GM12891 (cell line): ENCODE measurements around the gene FSTL4.

Source experiments
- POLR2A ChIP-seq: IDR thresholded peaks from 2 replicates; pipeline ENCODE4 v1.6.1; 2011; ENCODE audit warnings: low read depth, low read length, control low read depth
- POLR2AphosphoS5 ChIP-seq: IDR thresholded peaks from 2 replicates; pipeline ENCODE4 v1.6.1; 2011; ENCODE audit warnings: low read depth, low read length, control low read depth
- POU2F2 ChIP-seq: IDR thresholded peaks from 2 replicates; pipeline ENCODE4 v1.6.1; 2011; ENCODE audit warnings: low read depth, mild to moderate bottlenecking, control low read depth, low read length, moderate library complexity
- SPI1 ChIP-seq: IDR thresholded peaks from 2 replicates; pipeline ENCODE4 v1.6.1; 2011; ENCODE audit warnings: low read depth, low read length, control low read depth
- TAF1 ChIP-seq: IDR thresholded peaks from 2 replicates; pipeline ENCODE4 v1.6.1; 2011; ENCODE audit warnings: low read depth, low read length, control low read depth

DNA sequence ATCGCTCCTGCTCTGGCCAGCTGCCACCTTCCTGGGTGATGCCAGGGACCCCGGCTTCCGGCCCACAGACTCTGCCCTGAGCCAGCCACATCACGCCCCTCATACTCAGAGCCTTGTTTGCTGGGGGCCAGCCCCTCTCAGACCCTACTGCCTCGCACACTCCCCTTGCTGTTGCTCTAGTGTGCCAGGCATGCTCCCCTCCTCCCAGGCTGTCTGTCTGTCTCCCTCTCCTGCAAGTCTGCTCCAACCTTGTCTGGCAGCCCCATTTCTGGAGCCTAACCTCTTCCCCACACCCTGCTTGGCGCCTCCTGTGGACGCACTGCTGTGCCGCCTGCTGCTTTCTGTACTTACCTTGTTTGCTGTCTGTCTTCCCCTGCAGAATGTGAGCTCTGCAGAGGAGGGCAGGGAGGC is 375.8 kb downstream of the FSTL4 start:
- TF ChIP-seq POLR2A (no peak), POLR2AphosphoS5 (no peak), POU2F2 (no peak), TAF1 (no peak), SPI1 (no peak)
